HG03025 (cell line): ENCODE data around the gene ABCD1.
"Not testable (repeated sequence)": the region's sequence is repeated elsewhere in the genome, so short reads cannot be mapped to it uniquely, and the experiment has no call there.

Experiments
- ATAC-seq: cut with Tn5 transposase; IDR thresholded peaks from one replicate; pipeline ENCODE4 v1.9.1; 2021; ENCODE audit warnings: mild to moderate bottlenecking, moderate library complexity; ENCODE audit not compliant: unreplicated experiment, low FRiP score

ABCD1 gene

GRCh38 chrX:153731117-153731844 lies 6.6 kb downstream of the ABCD1 start:
- ATAC-seq: no peak

- no peak for ATAC-seq
Observed at GRCh38 chrX:153731845-153732215, 7.2 kb downstream of the ABCD1 start.

- ATAC-seq: no peak
Observed at GRCh38 chrX:153732401-153732800, 7.7 kb downstream of the ABCD1 start.

GRCh38 chrX:153733651-153734240 lies 9.1 kb downstream of the ABCD1 start:
- ATAC-seq: no peak

- no peak for ATAC-seq
Observed at GRCh38 chrX:153734871-153735270, 10.2 kb downstream of the ABCD1 start.

- no peak for ATAC-seq
Observed at GRCh38 chrX:153735274-153735673, 10.6 kb downstream of the ABCD1 start.

GRCh38 chrX:153736071-153736820 lies 11.6 kb downstream of the ABCD1 start:
- ATAC-seq: no peak

GRCh38 chrX:153736871-153737441 lies 12.3 kb downstream of the ABCD1 start:
- ATAC-seq: no peak

- ATAC-seq: no peak
Observed at GRCh38 chrX:153738056-153738605, 13.5 kb downstream of the ABCD1 start.

GRCh38 chrX:153739754-153740486 lies 15.3 kb downstream of the ABCD1 start:
- ATAC-seq: no peak

- ATAC-seq: no peak
Observed at GRCh38 chrX:153740631-153741222, 16.1 kb downstream of the ABCD1 start.

- ATAC-seq: no peak
Observed at GRCh38 chrX:153741446-153741845, 16.8 kb downstream of the ABCD1 start.

- ATAC-seq: not testable (repeated sequence)
Observed at GRCh38 chrX:153742111-153742510, 17.5 kb downstream of the ABCD1 start.

- not testable (repeated sequence) for ATAC-seq
Observed at GRCh38 chrX:153742796-153743467, 18.3 kb downstream of the ABCD1 start.

GRCh38 chrX:153743468-153744209 lies 19.0 kb downstream of the ABCD1 start:
- ATAC-seq: not testable (repeated sequence)

- no peak for ATAC-seq
Observed at GRCh38 chrX:153744210-153745066, 19.8 kb downstream of the ABCD1 start.

- not testable (repeated sequence) for ATAC-seq
Observed at GRCh38 chrX:153745067-153745433, 20.4 kb downstream of the ABCD1 start.

GRCh38 chrX:153746359-153746758 lies 21.7 kb downstream of the ABCD1 start:
- ATAC-seq: no peak
